ENCODE results near the gene ASPHD2. TPM values are rescaled to one million over a fixed set of nuclear protein-coding genes. Genes with fewer than 3 reads are reported as not detected.

ASPHD2 gene
- total RNA-seq, 1 donor from 2014 or later = 10.6 TPM

- peaks cover 7% of the 10 kb centered on the region for H3K36me3 ChIP-seq (ENCODE audit: control insufficient read depth, insufficient read depth, low read length)
- no peak for TF ChIP-seq CTCF (IDR thresholded peaks at IDR 0.05; ENCODE audit: insufficient read depth, low read length, poor library complexity, severe bottlenecking)
- H3K4me3 ChIP-seq (ENCODE audit: low read depth, low read length) = no peak overlapping the region
- no peak for DNase-seq (ENCODE audit: low read depth)
- no peaks in the 10 kb centered on the region for H3K27me3 ChIP-seq (ENCODE audit: control insufficient read depth, insufficient read depth, low read length)
Measured at GRCh38 chr22:26466196-26466595, 37.1 kb downstream of the ASPHD2 start.

GRCh38 chr22:26470807-26471206 lies 41.7 kb downstream of the ASPHD2 start:
- Histone ChIP-seq H3K36me3 (ENCODE audit: control insufficient read depth, insufficient read depth, low read length) (peaks cover 2% of the 10 kb centered on the region), H3K27me3 (ENCODE audit: control insufficient read depth, insufficient read depth, low read length) (no peaks in the 10 kb centered on the region), H3K4me3 (ENCODE audit: low read depth, low read length) (no peak overlapping the region)
- TF ChIP-seq CTCF (IDR thresholded peaks at IDR 0.05; ENCODE audit: insufficient read depth, low read length, poor library complexity, severe bottlenecking) = no peak
- DNase-seq (ENCODE audit: low read depth) = no peak

GRCh38 chr22:26471522-26471921 lies 42.5 kb downstream of the ASPHD2 start:
- Histone ChIP-seq H3K36me3 (ENCODE audit: control insufficient read depth, insufficient read depth, low read length) (peaks cover 4% of the 10 kb centered on the region), H3K27me3 (ENCODE audit: control insufficient read depth, insufficient read depth, low read length) (no peaks in the 10 kb centered on the region), H3K4me3 (ENCODE audit: low read depth, low read length) (no peak overlapping the region)
- DNase-seq (ENCODE audit: low read depth) = peak; percentile 99
- TF ChIP-seq CTCF (IDR thresholded peaks at IDR 0.05; ENCODE audit: insufficient read depth, low read length, poor library complexity, severe bottlenecking) = no peak

GRCh38 chr22:26474682-26475081 lies 45.6 kb downstream of the ASPHD2 start:
- Histone ChIP-seq H3K36me3 (ENCODE audit: control insufficient read depth, insufficient read depth, low read length) (peaks cover 4% of the 10 kb centered on the region), H3K27me3 (ENCODE audit: control insufficient read depth, insufficient read depth, low read length) (no peaks in the 10 kb centered on the region), H3K4me3 (ENCODE audit: low read depth, low read length) (no peak overlapping the region)
- no peak for DNase-seq (ENCODE audit: low read depth)
- no peak for TF ChIP-seq CTCF (IDR thresholded peaks at IDR 0.05; ENCODE audit: insufficient read depth, low read length, poor library complexity, severe bottlenecking)

- TF ChIP-seq CTCF (IDR thresholded peaks at IDR 0.05; ENCODE audit: insufficient read depth, low read length, poor library complexity, severe bottlenecking) = no peak
- H3K36me3 ChIP-seq (ENCODE audit: control insufficient read depth, insufficient read depth, low read length) = peaks cover 1% of the 10 kb centered on the region
- H3K4me3 ChIP-seq (ENCODE audit: low read depth, low read length) = no peak overlapping the region
- H3K27me3 ChIP-seq (ENCODE audit: control insufficient read depth, insufficient read depth, low read length) = no peaks in the 10 kb centered on the region
- DNase-seq (ENCODE audit: low read depth) = peak; percentile 67
Measured at GRCh38 chr22:26476705-26477340, 47.8 kb downstream of the ASPHD2 start.

GRCh38 chr22:26477341-26477731 lies 48.3 kb downstream of the ASPHD2 start:
- DNase-seq (ENCODE audit: low read depth) = no peak
- TF ChIP-seq CTCF (IDR thresholded peaks at IDR 0.05; ENCODE audit: insufficient read depth, low read length, poor library complexity, severe bottlenecking) = no peak
- peaks cover 1% of the 10 kb centered on the region for H3K36me3 ChIP-seq (ENCODE audit: control insufficient read depth, insufficient read depth, low read length)
- H3K4me3 ChIP-seq (ENCODE audit: low read depth, low read length) = no peak overlapping the region
- no peaks in the 10 kb centered on the region for H3K27me3 ChIP-seq (ENCODE audit: control insufficient read depth, insufficient read depth, low read length)
